BE2C (cell line): ENCODE data around the gene MSRB2.

Source experiments
- DNase-seq: peaks from one replicate; pipeline ENCODE4 v3.0.0-alpha.2; 2020
- H3K27me3 ChIP-seq: fragments of 250-450 bp; sonication (Bioruptor Pico); 2 replicates; pipeline ENCODE4 v1.5.1; 2020; ENCODE audit warnings: mild to moderate bottlenecking
- H3K36me3 ChIP-seq: fragments of 250-450 bp; sonication (Bioruptor Pico); 2 replicates; pipeline ENCODE4 v1.5.1; 2020; ENCODE audit warnings: mild to moderate bottlenecking
- H3K4me1 ChIP-seq: fragments of 250-450 bp; sonication (Bioruptor Pico); 2 replicates; pipeline ENCODE4 v1.5.1; 2020
- H3K4me3 ChIP-seq: 2 replicates; pipeline ENCODE4 v1.5.1; 2011; ENCODE audit warnings: low read depth, low read length
- H3K9me3 ChIP-seq: fragments of 250-450 bp; sonication (Bioruptor Pico); 2 replicates; pipeline ENCODE4 v1.5.1; 2020
- CTCF ChIP-seq: IDR thresholded peaks from 2 replicates; pipeline ENCODE4 v1.5.1; 2012; ENCODE audit warnings: mild to moderate bottlenecking, low read depth, low read length

The MSRB2 gene

GRCh38 chr10:23121135-23121534 lies 25.8 kb downstream of the MSRB2 start:
- Histone ChIP-seq H3K4me1 (peaks cover 12% of the 10 kb centered on the region), H3K36me3 (0 out of 2 replicates have a peak, but pooled peaks cover 3% of the 10 kb centered on the region), H3K27me3 (no peaks in the 10 kb centered on the region), H3K9me3 (no peaks in the 10 kb centered on the region; the same call in 1 of the 2 replicates), H3K4me3 (no peak overlapping the region)
- no peak for DNase-seq
- no peak for TF ChIP-seq CTCF

- Histone ChIP-seq H3K27me3 (no peaks in the 10 kb centered on the region), H3K36me3 (no peaks in the 10 kb centered on the region), H3K4me1 (no peaks in the 10 kb centered on the region), H3K9me3 (no peaks in the 10 kb centered on the region), H3K4me3 (no peak overlapping the region)
- no peak for TF ChIP-seq CTCF
- DNase-seq = no peak
Measured at GRCh38 chr10:23136462-23136861, 41.1 kb downstream of the MSRB2 start.

GRCh38 chr10:23139677-23140076 lies 44.3 kb downstream of the MSRB2 start:
- H3K4me1 ChIP-seq = no peaks in the 10 kb centered on the region
- no peaks in the 10 kb centered on the region for H3K27me3 ChIP-seq
- no peaks in the 10 kb centered on the region for H3K36me3 ChIP-seq
- no peak for TF ChIP-seq CTCF
- no peaks in the 10 kb centered on the region for H3K9me3 ChIP-seq
- no peak overlapping the region for H3K4me3 ChIP-seq
- no peak for DNase-seq

- DNase-seq = no peak
- no peak for TF ChIP-seq CTCF
- H3K9me3 ChIP-seq = no peaks in the 10 kb centered on the region
- H3K27me3 ChIP-seq = no peaks in the 10 kb centered on the region
- no peak overlapping the region for H3K4me3 ChIP-seq
- H3K4me1 ChIP-seq = no peaks in the 10 kb centered on the region
- H3K36me3 ChIP-seq = no peaks in the 10 kb centered on the region
Measured at GRCh38 chr10:23141995-23142394, 46.6 kb downstream of the MSRB2 start.

- TF ChIP-seq CTCF = no peak
- DNase-seq = no peak
- no peaks in the 10 kb centered on the region for H3K36me3 ChIP-seq
Measured at GRCh38 chr10:23146258-23146657, 50.9 kb downstream of the MSRB2 start.

GRCh38 chr10:23147035-23147434 lies 51.7 kb downstream of the MSRB2 start:
- no peak for TF ChIP-seq CTCF
- no peaks in the 10 kb centered on the region for H3K9me3 ChIP-seq
- no peak for DNase-seq

More at GRCh38 chr10:23146258-23146657, 50.9 kb downstream of the MSRB2 start:
- no peaks in the 10 kb centered on the region for H3K27me3 ChIP-seq
- no peak overlapping the region for H3K4me3 ChIP-seq
- H3K9me3 ChIP-seq = no peaks in the 10 kb centered on the region
- no peaks in the 10 kb centered on the region for H3K4me1 ChIP-seq

More at GRCh38 chr10:23147035-23147434, 51.7 kb downstream of the MSRB2 start:
- Histone ChIP-seq H3K4me3 (no peak overlapping the region), H3K36me3 (no peaks in the 10 kb centered on the region), H3K4me1 (no peaks in the 10 kb centered on the region), H3K27me3 (no peaks in the 10 kb centered on the region)
